GM21423 (cell line): Measurements from ENCODE around the gene CIT.

Source experiments
- ATAC-seq: cut with Tn5 transposase; IDR thresholded peaks from one replicate; pipeline ENCODE4 v1.9.1; 2021; ENCODE audit warnings: mild to moderate bottlenecking, moderate library complexity; ENCODE audit not compliant: unreplicated experiment

The CIT gene

DNA sequence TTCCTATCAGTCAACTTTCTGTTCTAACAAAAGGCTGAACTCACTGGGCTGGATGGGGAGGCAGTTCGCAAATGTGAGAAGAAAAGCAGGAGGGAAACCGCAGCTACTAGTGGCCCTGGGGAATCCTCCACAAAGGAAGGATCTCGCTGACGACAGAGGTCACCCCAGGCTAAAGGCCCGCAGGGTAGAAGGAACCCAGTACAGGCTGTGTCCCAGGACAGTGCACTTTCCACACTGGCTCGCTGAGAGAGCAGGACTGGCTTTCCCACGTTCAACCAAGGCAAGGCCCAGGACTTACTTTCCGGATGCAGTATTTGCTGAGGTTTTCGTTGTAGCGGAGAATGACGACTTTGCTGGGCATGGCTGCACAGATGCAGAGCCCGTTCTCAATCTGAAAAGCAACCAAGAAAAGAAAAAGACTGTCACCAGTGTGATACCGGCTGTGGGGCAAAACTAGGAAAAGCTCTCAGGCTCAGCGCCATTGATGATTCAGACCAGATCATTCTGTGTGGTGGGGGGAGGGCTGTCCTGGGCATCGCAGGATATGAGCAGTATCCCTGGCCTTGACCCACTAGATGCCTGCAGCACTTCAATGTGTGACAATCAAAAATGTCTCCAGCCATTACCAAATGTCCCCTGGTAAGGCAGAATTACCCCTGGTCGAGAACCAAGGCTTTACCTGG is 172.9 kb downstream of the CIT start:
- ATAC-seq: no peak

DNA sequence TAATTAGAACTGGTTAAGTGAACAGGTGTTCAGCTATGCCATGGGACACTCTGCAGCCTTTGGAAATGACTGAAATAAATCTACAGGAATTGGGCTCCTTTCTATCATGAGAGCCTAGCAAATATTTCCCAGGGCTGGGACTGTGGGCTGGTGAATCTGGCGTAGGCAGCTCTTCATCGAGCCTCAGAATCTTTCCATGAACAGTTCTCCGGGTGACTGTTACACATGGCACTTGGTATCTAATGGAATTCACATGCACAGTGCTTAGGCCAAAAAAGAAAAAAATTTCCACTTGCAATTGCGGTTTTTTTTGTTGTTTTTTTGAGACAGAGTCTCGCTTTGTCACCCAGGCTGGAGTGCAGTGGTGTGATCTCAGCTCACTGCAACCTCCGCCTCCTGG is 177.0 kb downstream of the CIT start:
- ATAC-seq: no peak

DNA sequence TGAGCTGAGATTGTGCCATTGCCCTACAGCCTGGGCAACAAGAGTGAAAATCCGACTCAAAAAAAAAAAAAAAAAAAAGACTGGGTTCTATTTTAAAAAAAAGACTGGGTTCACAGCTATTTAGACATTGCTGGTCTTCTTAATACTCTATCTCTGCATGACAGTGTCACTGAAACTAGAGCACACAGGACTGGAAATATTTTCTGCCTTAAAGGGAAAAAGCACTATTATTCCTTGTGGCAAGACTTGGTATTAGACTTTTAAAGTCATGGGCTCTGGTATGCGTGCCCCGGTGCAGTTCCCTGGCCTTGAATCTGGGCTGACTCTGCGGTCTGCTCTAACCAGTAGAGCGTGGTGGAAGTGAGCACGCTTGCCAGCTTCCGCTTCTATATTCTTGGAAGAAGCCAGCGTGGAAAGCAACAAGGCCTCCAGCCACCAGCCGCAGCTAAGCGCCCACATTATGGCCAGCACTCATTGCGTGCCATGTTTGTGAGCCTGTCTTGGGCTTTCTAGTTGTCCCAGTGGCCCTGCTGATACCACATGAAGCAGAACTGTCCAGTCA is 177.8 kb downstream of the CIT start:
- ATAC-seq: no peak

GRCh38 chr12:119696943-119697342 is 180.2 kb downstream of the CIT start:
- no peak for ATAC-seq

- ATAC-seq: no peak
These were observed 182.1 kb downstream of the CIT start for GRCh38 chr12:119695034-119695433.

GRCh38 chr12:119694111-119694510 is 183.0 kb downstream of the CIT start:
- no peak for ATAC-seq

- no peak for ATAC-seq
These were observed 183.6 kb downstream of the CIT start for GRCh38 chr12:119693511-119693910.

GRCh38 chr12:119692997-119693396 is 184.1 kb downstream of the CIT start:
- ATAC-seq: no peak

DNA sequence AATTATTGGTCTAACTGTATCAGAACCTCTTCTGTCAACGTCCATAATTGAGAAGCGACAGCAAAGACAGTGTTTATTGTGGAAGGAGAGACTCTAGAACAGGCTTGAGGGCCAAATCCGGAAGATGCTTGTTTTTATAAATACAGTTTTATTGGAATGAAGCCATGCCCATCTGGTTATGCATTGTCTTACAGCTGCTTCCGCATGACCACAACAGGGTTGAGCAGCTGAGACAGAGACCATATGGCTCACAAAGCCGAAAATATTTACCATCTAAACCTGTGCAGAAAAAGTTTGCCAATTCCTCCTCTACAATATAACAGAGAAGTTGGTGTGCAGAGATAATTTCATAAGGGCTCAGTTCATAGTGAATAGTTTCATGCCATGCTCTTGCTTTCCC is 184.7 kb downstream of the CIT start:
- ATAC-seq: no peak

DNA sequence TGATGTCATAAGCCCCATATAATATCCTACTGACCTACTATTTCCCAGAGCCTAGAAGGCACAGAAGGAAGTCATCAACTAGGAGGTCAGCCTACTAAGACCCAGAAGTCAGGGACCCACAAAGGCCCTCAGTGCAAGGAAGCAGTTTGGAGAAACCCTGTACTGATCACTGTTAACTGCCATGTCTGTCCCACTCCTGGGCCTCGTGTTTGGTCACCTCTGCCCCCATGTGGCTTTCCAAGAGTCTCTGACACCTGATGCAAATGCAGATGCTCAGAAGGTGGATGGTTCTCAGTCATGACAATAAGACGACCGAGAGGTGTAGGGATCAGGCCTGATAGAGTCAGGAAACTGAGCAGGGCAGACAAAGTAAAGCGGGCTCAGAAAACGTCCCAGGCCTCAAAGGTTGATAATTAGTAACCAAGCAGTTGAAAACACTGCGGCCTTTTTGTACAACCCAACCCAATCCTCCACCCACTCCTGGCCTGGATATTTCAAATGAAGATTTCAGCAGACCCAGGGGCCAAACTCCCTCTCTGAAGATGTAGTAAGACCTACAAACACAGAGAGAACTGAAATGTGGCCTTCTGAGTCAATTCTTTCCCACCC is 185.8 kb downstream of the CIT start:
- no peak for ATAC-seq

GRCh38 chr12:119689935-119690500 is 187.1 kb downstream of the CIT start:
- no peak for ATAC-seq

- ATAC-seq: no peak
These were observed 189.2 kb downstream of the CIT start for GRCh38 chr12:119687879-119688278.

- ATAC-seq: no peak
These were observed 189.7 kb downstream of the CIT start for GRCh38 chr12:119687406-119687805.

- no peak for ATAC-seq
These were observed 190.3 kb downstream of the CIT start for GRCh38 chr12:119686776-119687175.

GRCh38 chr12:119686355-119686754 is 190.8 kb downstream of the CIT start:
- no peak for ATAC-seq

DNA sequence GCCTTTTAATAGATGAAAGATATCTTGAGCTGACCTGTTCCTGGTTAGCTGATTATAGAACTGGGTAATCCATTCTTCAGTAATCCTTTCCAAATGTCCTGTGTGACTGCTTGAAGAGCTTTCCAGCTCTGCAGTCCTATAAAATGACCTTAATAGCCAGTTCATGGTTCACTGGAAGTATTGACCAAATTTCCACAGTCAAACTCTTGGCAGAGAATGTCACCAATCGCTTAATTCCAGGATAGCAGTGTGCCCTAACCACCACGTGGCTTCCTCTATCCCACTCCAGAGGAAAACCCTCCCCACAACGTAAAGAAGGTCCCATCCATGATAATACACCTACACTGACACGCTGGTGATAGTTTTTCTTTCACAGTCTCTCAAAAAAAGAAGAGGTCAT is 191.7 kb downstream of the CIT start:
- ATAC-seq: no peak

GRCh38 chr12:119684711-119685369 is 192.3 kb downstream of the CIT start:
- ATAC-seq: no peak

DNA sequence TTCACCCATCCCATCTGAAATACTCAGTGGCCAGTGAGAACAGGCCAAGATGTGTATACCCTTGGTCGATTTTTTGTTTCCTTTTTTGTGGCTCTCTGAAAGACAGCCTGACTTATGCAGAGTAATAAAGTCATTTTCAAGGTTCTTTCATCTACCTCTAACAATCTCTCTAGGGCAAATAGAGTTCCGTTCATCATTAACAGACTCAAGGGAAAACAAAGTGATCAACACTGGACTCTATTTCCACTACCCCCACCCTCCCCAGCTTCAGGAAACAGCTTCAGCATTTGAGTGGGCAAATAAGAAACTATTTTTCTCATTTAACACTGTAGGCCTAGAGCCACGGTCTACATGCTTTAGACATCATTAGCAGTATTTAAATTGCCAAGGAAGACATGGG is 193.3 kb downstream of the CIT start:
- ATAC-seq: no peak

DNA sequence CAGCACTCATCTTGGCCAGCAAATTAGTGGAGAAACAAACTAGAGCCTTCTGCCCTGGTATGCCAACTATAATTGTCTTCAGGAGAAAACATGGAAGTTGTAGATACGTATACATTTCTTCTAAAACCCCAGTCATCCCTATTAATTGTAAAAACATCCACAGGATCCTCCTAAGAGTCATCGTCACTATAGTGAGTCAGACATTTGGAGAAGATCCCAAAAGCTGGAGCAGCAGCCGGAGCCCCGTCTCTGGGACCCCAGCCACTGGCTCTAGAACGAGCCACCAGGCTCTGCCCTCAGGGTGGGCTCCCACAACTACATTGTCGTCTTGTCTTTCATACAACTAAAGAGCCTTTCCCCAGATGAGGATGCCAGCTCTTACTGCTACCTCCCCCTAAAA is 193.7 kb downstream of the CIT start:
- ATAC-seq: no peak

- ATAC-seq: no peak
These were observed 194.4 kb downstream of the CIT start for GRCh38 chr12:119682639-119683252.
